Peyer's patch (tissue), 4 donors: ENCODE results near the gene RAB4B. TPM values are rescaled to one million over a fixed set of nuclear protein-coding genes. Genes with fewer than 3 reads are reported as not detected.
A peak's percentile ranks its signal among the peaks of the same experiment; 100 is the strongest.

Experiments used
- DNase-seq, 3 donors: peaks; one replicate each; pipeline ENCODE4 v3.0.0-alpha.2; 2017 to 2019
- H3K27ac ChIP-seq, 4 donors: fragments of 200-600 bp; sonication (generic); one replicate each; pipeline ENCODE4 v1.5.1; 2016 to 2019
- H3K27me3 ChIP-seq, 2 donors: fragments of 200-600 bp; sonication (generic); one replicate each; pipeline ENCODE4 v1.5.1; 2019
- H3K36me3 ChIP-seq, 3 donors: fragments of 200-600 bp; sonication (generic); one replicate each; pipeline ENCODE4 v1.5.1; 2016 to 2019
- H3K4me1 ChIP-seq, 4 donors: fragments of 200-600 bp; sonication (generic); one replicate each; pipeline ENCODE4 v1.5.1; 2016 to 2019
- H3K4me3 ChIP-seq, 4 donors: fragments of 200-600 bp; sonication (generic); 1 replicate in 3 of 4; 2 replicates in 1 of 4; pipeline ENCODE4 v1.5.1; 2016 to 2019; ENCODE audit warnings: mild to moderate bottlenecking in 1 of 4
- H3K9me3 ChIP-seq, 4 donors: fragments of 200-600 bp; sonication (generic); one replicate each; pipeline ENCODE4 v1.5.1; 2016 to 2019; ENCODE audit warnings: mild to moderate bottlenecking in 1 of 4
- CTCF ChIP-seq, 6 experiments: fragments of 450-650 bp in 4 of 6; fragments of 200-600 bp in 2 of 6; sonication (generic) in 1 of 6; IDR thresholded peaks; one replicate each; pipeline ENCODE4 v1.5.1; 2017 to 2019; ENCODE audit warnings: antibody characterized with exemption in 6 of 6, mild to moderate bottlenecking in 3 of 6, moderate library complexity in 1 of 6
- POLR2A ChIP-seq, 2 donors: fragments of 450-650 bp; IDR thresholded peaks; one replicate each; pipeline ENCODE4 v1.5.1; 2017; ENCODE audit warnings: antibody characterized with exemption in 2 of 2, mild to moderate bottlenecking in 2 of 2, moderate library complexity in 2 of 2
- total RNA-seq, 4 donors: library from RNA; depleted of rRNA; stranded (reverse); fragments of >200 nt; gene quantifications; one replicate each; pipeline ENCODE4 v1.1.0, GENCODE V29; 2016

The RAB4B gene
- total RNA-seq, 4 donors from 2014 or later, result 14.9 to 71.2 (median 51.3) TPM

- TF ChIP-seq POLR2A (IDR thresholded peaks at IDR 0.05) (no peak), CTCF (IDR thresholded peaks at IDR 0.05) (no peak)
- H3K4me1 ChIP-seq, result peaks cover 0 to 2% (median 0%) of the 10 kb centered on the region in 4 donors
- no peaks in the 10 kb centered on the region for H3K27me3 ChIP-seq
- no peak overlapping the region for H3K27ac ChIP-seq
- no peak overlapping the region for H3K4me3 ChIP-seq
- peaks cover 0 to 29% (median 0%) of the 10 kb centered on the region in 3 donors for H3K36me3 ChIP-seq
- DNase-seq, result no peak
- no peaks in the 10 kb centered on the region for H3K9me3 ChIP-seq
Observed at GRCh38 chr19:40786060-40787037, 8.3 kb downstream of the RAB4B start.

GRCh38 chr19:40791349-40791748 is 13.3 kb downstream of the RAB4B start:
- DNase-seq, result no peak
- Histone ChIP-seq H3K36me3 (peaks cover 0 to 21% (median 0%) of the 10 kb centered on the region in 3 donors), H3K4me1 (peaks cover 0 to 11% (median 0%) of the 10 kb centered on the region in 4 donors), H3K27me3 (no peaks in the 10 kb centered on the region), H3K27ac (no peak overlapping the region), H3K4me3 (no peak overlapping the region), H3K9me3 (no peaks in the 10 kb centered on the region)
- TF ChIP-seq POLR2A (IDR thresholded peaks at IDR 0.05) (no peak), CTCF (IDR thresholded peaks at IDR 0.05) (no peak)

- no peak overlapping the region for H3K4me3 ChIP-seq
- no peaks in the 10 kb centered on the region for H3K9me3 ChIP-seq
- no peak for TF ChIP-seq POLR2A (IDR thresholded peaks at IDR 0.05)
- TF ChIP-seq CTCF (IDR thresholded peaks at IDR 0.05), result no peak
- H3K36me3 ChIP-seq, result peaks cover 0 to 15% (median 0%) of the 10 kb centered on the region in 3 donors
- peaks cover 0 to 11% (median 0%) of the 10 kb centered on the region in 4 donors for H3K4me1 ChIP-seq
- peak overlapping the region in 2 of 4 donors; percentile 36 to 71 for H3K27ac ChIP-seq
- DNase-seq, result no peak
- no peaks in the 10 kb centered on the region for H3K27me3 ChIP-seq
Observed at GRCh38 chr19:40791996-40792395, 13.9 kb downstream of the RAB4B start.

GRCh38 chr19:40797166-40797962 is 19.3 kb downstream of the RAB4B start:
- peak overlapping the region; percentile 88 to 98 (median 98) for H3K27ac ChIP-seq
- peak overlapping the region in 1 of 4 donors; percentile 55 for H3K4me3 ChIP-seq
- H3K4me1 ChIP-seq, result peaks cover 16 to 38% (median 27%) of the 10 kb centered on the region in 4 donors
- DNase-seq, result no peak
- TF ChIP-seq CTCF (IDR thresholded peaks at IDR 0.05) (no peak), POLR2A (IDR thresholded peaks at IDR 0.05) (no peak)
- H3K36me3 ChIP-seq, result peaks cover 0 to 15% (median 0%) of the 10 kb centered on the region in 3 donors
- no peaks in the 10 kb centered on the region for H3K9me3 ChIP-seq
- no peaks in the 10 kb centered on the region for H3K27me3 ChIP-seq

- DNase-seq, result peak; percentile 78 to 89 (median 88)
- Histone ChIP-seq H3K9me3 (no peaks in the 10 kb centered on the region), H3K27me3 (no peaks in the 10 kb centered on the region), H3K4me3 (peak overlapping the region; percentile 44 to 95 (median 54)), H3K27ac (peak overlapping the region; percentile 88 to 98 (median 98)), H3K36me3 (peaks cover 0 to 15% (median 0%) of the 10 kb centered on the region in 3 donors), H3K4me1 (peaks cover 18 to 41% (median 34%) of the 10 kb centered on the region in 4 donors)
- TF ChIP-seq POLR2A (IDR thresholded peaks at IDR 0.05) (peak in 1 of 2 donors; percentile 35), CTCF (IDR thresholded peaks at IDR 0.05) (peak; percentile 16 to 65 (median 46))
Observed at GRCh38 chr19:40797963-40798682, 20.1 kb downstream of the RAB4B start.
